GM19468 (cell line): ENCODE results near the gene ODC1.
"Not testable (repeated sequence)": the region's sequence is repeated elsewhere in the genome, so short reads cannot be mapped to it uniquely, and the experiment has no call there.

Experiments used
- ATAC-seq: cut with Tn5 transposase; IDR thresholded peaks from one replicate; pipeline ENCODE4 v1.9.1; 2021; ENCODE audit warnings: mild to moderate bottlenecking, moderate library complexity, moderate number of reproducible peaks; ENCODE audit not compliant: unreplicated experiment; ENCODE audit errors: extremely low read depth

ODC1 gene

DNA sequence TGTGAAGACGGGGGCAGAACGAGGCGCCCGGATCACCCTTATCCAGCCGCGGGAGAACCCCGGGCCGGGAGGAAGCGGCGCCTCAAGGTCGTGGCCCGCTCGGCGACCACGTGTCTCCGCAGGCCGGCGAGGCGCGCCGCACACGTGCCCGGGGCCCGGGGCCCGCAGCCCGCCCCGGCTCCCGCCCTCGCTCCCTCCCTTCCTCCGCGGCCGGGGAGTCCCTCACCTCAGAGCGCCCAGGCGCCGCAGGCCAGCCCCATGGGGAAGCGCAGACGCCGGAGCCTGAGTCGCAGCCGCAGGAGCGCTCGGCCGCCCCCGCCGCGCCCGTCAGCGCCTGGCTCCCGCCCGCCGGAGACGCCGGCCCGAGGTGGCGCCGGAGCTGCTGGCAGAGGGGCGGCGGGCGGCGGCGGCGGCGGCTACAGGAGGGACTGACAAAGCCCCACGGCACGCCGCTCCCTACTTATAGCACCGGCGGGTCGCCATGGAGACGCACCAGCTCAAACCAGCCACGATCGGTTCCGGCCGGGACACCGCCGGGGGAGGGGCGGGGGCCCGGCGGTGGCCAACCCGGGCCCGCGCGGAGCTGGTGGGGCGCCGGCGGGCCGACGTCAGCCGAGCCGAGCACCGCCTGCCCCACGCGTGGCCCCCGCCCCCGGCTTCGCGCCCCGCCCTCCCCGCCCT, at the start of gene ODC1:
TSS of gene ODC1 (minus strand) at position 433 of the 681 bp plus-strand sequence. CDS start 3,295 bp downstream, outside the sequence.
- peak; percentile 47 for ATAC-seq

DNA sequence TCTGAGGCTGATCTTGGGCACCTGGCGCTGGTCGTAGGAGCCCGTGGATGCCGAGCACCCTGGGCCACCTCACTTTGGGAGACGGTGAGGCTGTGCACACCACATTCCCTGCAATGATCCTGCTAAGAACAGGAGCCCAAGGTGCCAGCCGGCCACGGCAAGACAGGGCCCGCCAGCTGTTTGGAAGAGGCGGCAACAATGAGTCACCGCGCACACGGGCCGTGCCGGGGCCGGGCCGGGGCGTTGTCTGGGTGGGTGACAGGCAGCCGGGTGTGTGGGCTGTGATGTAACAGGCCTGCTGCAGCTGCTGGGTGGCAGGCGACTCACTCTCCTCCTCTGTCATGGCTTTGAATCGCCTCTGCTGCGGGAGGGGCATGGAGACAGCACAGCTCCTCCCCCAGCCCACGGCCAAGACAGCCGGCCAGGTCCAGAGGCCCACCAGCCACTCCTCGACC, 49.7 kb upstream of the ODC1 start:
- ATAC-seq: no peak

DNA sequence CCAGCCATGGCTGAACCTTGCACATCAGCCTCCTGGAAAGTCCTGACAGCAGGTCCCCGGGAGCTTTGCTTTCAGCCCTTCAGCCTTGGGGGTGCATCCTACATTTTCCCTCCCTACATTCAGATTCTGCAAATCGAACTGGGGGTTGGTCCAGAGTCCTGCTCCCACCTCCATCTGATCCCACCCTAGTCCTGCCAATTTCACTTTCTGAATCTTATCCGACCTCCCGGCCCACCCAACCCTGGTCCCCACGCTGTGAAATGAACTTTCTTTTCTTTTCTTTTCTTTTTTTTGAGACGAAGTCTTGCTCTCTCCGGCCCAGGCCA, 47.8 kb upstream of the ODC1 start:
- ATAC-seq: no peak

DNA sequence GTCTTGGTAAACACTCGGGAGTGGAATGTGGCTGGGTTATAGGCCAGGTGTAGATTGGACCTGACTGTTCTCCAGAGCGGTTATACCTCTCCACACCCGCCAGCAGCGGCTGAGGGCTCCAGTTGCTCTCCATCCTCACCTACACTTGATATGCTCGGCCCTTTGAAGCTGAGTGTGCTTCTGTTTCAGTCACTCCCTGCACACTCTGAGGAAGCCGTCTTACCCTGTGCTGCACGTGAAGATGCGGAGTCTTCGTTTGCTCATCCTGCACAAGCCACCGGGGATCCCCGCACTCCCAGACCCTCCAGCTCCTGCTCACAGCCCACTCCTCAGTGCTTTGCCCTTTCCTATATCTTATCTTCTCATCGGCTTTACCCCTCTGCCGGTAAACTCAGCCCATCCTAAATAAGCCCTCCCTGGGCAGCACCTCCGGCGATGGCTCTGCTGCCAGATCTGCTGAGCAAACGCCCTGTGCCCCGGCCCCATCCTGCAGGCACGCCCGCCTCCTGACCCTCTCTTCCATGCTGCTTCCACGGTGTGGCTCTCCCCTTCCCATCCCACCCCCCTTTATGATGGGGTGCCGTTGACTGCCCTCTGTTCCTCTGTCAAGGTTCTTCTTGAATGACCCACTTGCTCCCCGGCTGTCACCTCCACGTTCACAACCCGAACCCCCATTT, 47.3 kb upstream of the ODC1 start:
- no peak for ATAC-seq

DNA sequence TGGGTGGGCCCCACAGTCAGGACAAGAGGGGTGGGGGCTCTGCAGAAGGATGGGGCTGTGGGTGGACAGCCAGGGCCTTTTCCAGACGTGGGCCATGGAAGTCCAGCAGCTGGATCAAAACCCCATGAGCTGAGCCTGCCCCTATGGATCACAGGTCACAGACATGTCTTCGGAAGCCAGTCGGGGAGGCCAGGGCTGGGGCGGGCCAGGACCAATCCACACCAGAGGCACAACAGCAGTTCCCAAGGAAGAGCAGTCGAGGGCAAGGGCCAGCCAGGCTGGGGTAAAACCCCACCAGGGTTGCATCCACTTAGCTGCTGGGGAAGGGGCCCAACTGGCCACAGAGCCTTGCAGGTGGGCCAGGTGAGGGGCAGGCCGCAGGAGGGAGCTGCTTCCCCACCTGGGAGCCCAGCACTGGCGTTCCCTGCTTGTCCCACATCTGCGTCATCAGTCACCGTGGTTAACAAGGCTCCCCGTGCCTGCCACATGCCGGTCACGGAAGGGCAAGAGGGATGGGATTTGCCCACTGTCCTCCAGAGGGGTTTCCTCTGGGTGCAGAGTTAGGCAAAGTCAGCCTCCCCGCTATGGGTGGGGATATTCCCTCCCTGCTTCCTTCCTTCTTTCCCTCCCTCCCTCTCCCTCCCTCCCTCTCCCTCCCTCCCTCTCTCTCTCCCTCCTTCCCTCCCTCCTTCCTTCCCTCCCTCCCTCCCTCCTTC, 46.4 kb upstream of the ODC1 start:
- no peak for ATAC-seq

DNA sequence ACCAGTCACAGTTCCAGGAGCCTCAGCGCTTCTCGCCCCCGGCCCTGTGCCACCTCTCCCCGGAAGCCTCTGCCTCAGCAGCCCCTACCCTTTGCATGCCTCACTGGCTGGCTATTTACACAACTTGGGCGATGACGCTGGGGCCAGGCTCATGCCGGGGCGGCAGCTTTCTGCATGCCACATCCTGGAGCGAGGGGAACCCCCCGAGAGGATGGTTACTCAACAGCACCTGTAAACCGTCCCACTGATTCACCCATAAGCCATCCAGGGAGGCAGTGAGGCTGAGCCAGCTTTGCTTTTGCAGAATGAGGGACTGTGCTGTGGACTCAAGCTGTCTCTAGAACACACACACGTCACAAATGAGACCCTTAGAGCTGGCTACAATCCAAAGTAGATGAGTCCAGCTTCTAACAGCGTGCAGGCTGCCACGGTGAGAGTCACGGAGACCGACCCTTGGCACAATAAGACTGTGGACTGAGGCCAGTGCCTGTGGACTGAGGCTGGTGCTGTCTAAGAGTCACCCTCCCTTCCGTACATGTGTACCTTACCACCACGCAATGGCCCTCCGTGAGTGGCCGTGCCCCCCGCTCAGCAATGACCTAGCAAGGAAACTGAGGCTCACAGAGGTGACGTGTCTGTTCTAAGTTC, 45.6 kb upstream of the ODC1 start:
- peak; percentile 98 for ATAC-seq

DNA sequence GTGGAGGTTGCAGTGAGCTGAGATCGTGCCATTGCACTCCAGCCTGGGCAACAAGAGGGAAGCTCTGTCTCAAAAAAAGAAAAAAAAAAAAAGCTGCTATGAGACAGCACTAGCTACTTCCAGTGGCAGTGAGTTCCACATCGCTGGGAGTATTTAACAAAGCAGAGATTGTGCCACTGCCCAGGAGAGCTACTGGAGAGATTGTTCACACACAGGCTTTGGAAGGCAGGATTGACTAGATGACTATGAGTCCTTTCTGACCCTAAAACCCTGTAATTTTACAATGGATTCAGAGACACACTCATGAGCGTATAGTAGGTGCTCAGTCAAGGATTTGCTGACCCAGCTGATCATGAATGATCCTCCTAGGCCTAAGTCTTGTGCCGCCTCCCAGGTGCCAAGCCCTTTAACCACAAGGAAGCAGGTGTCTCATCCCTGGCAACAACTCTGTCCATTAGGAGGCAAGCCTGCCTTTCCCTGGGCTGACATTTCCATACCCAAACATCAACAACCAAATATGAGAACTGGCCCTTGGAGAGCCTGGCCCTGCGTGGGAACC, 45.0 kb upstream of the ODC1 start:
- ATAC-seq: no peak

DNA sequence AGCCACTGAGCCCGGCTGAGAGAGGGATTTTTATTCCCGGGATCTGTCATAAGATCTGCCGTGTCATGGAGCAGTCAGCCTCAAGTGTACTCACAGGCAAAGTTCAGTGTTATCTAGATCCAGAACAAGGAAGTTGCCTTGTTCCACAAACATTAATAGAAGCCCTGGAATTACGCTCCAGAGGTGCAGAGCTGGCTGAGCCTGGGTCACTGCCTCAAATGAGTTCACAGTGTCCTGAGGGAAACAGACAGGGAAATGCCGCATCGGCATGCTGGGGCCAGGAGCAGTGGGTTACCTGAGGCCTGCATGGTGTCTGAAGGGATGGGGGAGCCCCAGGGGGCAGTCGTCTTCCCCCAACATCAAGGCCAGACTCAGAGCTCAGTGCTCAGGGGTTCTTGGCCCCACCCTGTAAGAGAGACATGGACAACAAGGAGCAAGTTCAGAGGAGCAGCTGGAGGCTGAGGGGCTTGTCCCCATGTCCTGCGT, 42.7 kb upstream of the ODC1 start:
- no peak for ATAC-seq

DNA sequence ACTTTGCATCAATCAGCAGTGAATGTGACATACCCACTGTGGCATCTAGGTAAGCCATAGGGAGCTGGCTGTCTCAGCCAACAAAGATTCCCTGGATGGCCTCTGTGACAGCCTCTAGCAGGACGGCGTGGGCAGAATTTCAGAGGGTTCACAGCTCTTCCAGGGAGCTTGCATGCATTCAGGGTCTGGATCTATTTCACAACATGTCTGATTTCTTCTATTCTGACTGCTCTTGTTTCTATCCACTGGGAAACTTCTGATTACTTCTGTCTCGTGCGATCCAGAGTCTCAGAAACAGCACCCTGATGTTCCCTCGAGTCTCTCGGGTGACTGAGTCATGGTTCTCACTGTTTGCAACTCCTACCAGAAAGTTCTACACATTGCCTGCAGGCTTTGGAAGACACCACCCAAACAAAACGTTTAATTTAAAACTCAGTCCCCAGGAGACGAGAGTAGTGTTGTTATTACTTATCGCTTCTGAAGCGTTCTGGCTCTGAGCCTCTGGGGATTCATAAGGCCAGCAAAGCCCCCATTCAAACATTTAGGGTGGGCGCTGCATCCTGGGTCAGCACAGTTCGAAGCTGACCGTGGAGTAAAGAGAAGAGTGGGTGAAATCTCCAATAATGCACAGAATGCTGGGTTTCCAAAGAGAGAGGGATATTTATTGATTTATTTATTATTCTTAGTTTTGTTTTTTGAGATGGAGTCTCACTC, 41.9 kb upstream of the ODC1 start:
- ATAC-seq: no peak

DNA sequence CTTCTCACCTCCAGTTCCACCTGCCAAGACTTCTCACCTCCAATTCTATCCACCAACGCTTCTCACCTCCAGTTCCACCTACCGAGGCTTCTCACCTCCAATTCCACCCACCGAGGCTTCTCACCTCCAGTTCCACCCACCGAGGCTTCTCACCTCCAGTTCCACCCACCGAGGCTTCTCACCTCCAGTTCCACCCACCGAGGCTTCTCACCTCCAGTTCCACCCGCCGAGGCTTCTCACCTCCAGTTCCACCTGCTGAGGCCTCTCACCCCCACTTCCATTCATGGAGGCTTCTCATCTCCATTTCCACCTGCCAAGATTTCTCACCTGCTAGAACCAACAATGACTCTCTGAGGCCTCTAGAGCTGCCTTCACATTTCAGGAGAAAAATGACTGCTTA, 40.0 kb upstream of the ODC1 start:
- not testable (repeated sequence) for ATAC-seq

DNA sequence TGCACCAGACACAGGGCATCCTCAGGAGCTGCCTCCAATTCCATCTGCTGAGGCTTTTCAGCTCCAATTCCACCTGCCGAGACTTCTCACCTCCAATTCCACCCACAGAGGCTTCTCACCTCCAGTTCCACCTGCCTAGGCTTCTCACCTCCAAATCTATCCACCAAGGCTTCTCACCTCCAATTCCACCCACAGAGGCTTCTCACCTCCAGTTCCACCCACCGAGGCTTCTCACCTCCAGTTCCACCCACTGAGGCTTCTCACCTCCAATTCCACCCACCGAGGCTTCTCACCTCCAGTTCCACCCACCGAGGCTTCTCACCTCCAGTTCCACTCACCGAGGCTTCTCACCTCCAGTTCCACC, 39.6 kb upstream of the ODC1 start:
- not testable (repeated sequence) for ATAC-seq

DNA sequence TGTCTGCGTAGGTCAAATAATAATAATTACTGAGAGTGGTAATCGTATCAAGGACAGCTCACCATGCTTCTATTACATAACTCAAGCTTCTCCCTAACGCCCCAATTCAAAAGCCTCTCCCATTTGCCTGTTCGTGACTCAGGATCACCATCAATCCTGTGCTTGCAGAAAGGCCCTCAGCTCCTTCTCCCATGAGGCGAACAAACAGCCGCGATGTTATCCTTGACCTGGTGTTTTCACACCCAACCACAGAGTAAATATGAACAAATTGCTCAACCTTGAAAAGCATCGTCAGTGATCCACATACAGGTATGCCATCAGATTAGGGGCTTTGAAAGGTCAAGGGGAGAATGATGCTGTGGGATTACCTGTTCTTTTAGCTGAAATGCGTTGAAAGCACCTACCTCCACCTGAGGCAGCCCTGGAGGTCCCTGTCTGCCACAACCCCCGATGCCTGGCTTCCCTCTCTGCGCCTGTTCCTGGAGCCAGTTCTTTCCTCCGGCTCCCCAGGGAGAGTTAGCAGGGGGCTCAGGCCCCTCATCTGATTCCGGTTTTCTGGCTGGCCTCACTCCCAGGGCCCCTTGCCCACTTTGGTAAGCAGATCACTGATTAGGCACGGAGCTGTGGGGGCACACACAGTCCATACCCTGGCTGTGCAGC, 39.1 kb upstream of the ODC1 start:
- ATAC-seq: no peak

DNA sequence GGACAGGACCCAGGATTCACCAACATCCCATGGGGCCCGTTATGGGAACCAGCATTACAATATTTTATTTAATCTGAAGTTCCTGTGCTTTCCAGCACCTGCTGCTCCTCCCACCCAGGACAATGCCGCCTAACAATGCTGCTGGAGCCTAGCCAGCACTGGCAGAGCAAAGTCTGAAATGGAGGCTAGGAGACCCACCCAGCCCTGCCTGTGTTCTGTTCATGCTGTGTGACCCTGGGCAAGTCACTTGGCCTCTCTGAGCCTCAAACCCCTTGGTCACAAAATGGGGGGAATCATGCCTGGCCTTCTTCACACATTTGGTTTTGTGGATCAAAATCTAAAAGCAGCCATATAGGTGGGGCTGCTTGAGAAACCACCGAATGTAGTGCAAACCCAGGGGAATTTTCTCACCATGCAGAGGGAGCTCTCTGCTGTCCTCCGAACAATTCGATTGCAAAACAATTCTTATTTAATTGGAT, 38.5 kb upstream of the ODC1 start:
- ATAC-seq: no peak

DNA sequence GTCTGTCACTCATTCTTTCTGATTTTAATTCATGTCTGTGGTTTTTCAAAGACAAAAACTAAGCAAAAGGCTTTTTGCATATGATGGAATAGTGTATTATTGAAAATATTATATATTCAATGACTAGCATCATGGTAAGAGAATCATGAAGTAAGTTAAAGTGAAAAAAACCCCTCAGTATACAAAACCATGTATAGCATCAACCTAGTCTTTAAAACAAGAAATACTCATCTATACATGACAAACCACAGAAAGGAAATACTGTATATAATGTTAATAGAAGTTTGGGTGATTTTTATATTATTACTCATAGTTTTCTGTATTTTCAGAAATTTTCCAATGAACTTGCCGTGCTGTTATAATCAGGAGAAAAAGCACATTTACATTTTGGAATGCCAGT, 38.0 kb upstream of the ODC1 start:
- ATAC-seq: no peak

DNA sequence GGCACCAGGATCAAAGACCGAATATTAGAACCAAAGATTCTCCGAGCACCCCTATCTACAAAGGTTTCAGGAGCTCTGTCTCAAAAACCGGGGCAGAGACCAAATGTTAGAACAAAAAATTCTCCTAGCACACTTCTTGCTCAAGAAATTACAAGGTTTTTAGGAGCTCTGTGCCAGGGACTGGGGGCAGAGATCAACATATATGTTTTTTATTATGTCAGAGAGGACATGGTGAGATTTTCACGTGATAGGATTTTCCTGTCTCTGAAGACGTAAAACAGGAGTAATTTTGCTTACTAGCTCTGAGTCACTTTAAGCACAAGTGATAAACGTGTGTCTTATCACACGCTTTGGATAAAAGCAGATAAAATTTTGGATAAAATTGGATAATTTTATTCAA, 34.8 kb upstream of the ODC1 start:
- ATAC-seq: no peak

DNA sequence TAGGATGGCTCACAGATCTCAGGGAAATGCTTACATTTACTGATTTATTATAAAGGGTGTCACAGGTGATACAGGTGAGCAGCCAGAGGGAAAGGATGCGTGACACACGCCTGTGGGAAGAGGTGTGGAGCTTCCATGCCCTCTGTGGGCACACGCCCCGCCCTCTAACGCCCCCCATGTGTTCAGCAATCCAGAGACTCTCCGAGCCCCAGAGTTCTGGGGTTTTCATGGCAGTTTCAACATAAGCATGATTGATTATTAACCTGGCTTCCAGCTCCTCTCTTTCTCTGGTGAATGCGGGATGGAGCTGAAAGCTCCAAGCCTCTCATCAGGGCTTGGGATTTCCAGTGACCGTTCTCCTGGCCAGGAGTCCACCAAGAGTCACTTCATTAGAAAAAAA, 34.3 kb upstream of the ODC1 start:
- no peak for ATAC-seq

DNA sequence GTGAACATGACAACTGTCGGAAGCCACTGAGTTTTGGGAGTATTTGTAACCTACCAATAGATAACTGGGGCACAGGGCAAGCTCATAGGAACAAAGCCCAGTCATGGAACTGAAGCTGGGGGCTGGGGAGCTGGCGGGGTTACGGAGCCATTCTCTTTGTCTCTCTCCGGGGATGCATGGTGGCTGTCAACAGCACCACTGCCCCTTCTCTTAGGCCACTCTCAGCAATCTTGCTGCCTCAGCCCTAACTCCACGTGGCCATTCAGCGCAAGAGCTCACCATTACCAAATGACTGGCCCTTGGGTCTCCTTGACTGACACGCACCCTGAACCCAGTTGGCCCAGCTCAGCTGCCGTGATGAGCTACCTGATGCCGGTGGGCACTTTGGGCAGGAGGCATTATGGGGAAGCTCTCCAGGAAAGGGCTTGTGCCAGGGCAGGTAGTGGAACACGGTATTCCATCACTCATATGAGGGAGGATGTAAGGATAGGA, 33.6 kb upstream of the ODC1 start:
- no peak for ATAC-seq

DNA sequence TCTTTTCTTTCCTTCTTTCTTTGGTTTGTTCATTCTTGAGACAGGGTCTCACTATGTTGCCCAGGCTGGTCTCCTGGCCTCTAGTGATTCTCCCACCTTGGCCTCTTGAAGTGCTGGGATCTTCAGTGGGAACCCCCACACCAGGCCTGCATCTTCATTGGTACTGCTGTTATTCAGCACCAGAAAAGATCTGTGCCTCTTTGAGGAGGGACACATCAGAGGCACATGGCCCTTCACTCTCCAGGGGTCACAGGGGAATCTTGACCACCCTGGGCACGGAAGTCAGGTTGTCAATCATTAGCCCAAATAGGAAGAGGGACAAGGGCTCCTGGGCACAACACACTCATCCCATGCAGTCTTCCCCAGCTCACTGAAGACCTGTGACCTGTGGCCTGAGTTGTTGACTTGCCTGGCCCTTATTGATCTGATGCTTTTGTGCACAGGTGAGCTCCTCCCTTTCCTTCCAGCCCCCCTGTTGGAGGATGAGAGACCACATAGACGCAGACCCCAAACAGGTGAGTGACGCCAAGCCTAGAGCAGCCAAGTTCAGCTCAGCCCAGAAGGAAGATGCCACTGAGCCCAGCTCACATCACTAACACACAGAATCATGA, 33.0 kb upstream of the ODC1 start:
- ATAC-seq: no peak
